ENCODE data around the gene GRIK4.

The GRIK4 gene

GRCh38 chr11:120549346-120549745 is 37.8 kb downstream of the GRIK4 start:
- DNase-seq (ENCODE audit: low read depth): no peak

- DNase-seq (ENCODE audit: low read depth): no peak
These were observed 38.5 kb downstream of the GRIK4 start for GRCh38 chr11:120550007-120550406.

GRCh38 chr11:120551191-120551590 is 39.6 kb downstream of the GRIK4 start:
- no peak for DNase-seq (ENCODE audit: low read depth)

- no peak for DNase-seq (ENCODE audit: low read depth)
These were observed 43.4 kb downstream of the GRIK4 start for GRCh38 chr11:120554766-120555432.

GRCh38 chr11:120555433-120555773 is 43.9 kb downstream of the GRIK4 start:
- DNase-seq (ENCODE audit: low read depth): no peak

GRCh38 chr11:120556797-120557196 is 45.2 kb downstream of the GRIK4 start:
- DNase-seq (ENCODE audit: low read depth): no peak

GRCh38 chr11:120558744-120559431 is 47.3 kb downstream of the GRIK4 start:
- no peak for DNase-seq (ENCODE audit: low read depth)

- no peak for DNase-seq (ENCODE audit: low read depth)
These were observed 49.7 kb downstream of the GRIK4 start for GRCh38 chr11:120561286-120561685.

GRCh38 chr11:120562806-120563425 is 51.4 kb downstream of the GRIK4 start:
- no peak for DNase-seq (ENCODE audit: low read depth)

- no peak for DNase-seq (ENCODE audit: low read depth)
These were observed 52.4 kb downstream of the GRIK4 start for GRCh38 chr11:120563703-120564572.

- DNase-seq (ENCODE audit: low read depth): no peak
These were observed 53.2 kb downstream of the GRIK4 start for GRCh38 chr11:120564573-120565311.

GRCh38 chr11:120565466-120566155 is 54.1 kb downstream of the GRIK4 start:
- no peak for DNase-seq (ENCODE audit: low read depth)

GRCh38 chr11:120566176-120566575 is 54.6 kb downstream of the GRIK4 start:
- no peak for DNase-seq (ENCODE audit: low read depth)

- no peak for DNase-seq (ENCODE audit: low read depth)
These were observed 57.2 kb downstream of the GRIK4 start for GRCh38 chr11:120568572-120569307.

GRCh38 chr11:120569861-120570260 is 58.3 kb downstream of the GRIK4 start:
- DNase-seq (ENCODE audit: low read depth): no peak

- DNase-seq (ENCODE audit: low read depth): no peak
These were observed 59.9 kb downstream of the GRIK4 start for GRCh38 chr11:120571476-120571875.

GRCh38 chr11:120573756-120574354 is 62.3 kb downstream of the GRIK4 start:
- DNase-seq (ENCODE audit: low read depth): no peak

- DNase-seq (ENCODE audit: low read depth): no peak
These were observed 63.3 kb downstream of the GRIK4 start for GRCh38 chr11:120574876-120575275.

- no peak for DNase-seq (ENCODE audit: low read depth)
These were observed 63.9 kb downstream of the GRIK4 start for GRCh38 chr11:120575461-120575860.

GRCh38 chr11:120576606-120577005 is 65.1 kb downstream of the GRIK4 start:
- DNase-seq (ENCODE audit: low read depth): no peak
